Peyer's patch (tissue), 4 donors: ENCODE measurements around the gene ZNF609. TPM values are rescaled to one million over a fixed set of nuclear protein-coding genes. Genes with fewer than 3 reads are reported as not detected.
"Not testable (repeated sequence)": the region's sequence is repeated elsewhere in the genome, so short reads cannot be mapped to it uniquely, and the experiment has no call there.

Experiments
- DNase-seq, 3 donors: peaks; one replicate each; pipeline ENCODE4 v3.0.0-alpha.2; 2017 to 2019
- H3K27ac ChIP-seq, 4 donors: fragments of 200-600 bp; sonication (generic); one replicate each; pipeline ENCODE4 v1.5.1; 2016 to 2019
- H3K27me3 ChIP-seq, 2 donors: fragments of 200-600 bp; sonication (generic); one replicate each; pipeline ENCODE4 v1.5.1; 2019
- H3K36me3 ChIP-seq, 3 donors: fragments of 200-600 bp; sonication (generic); one replicate each; pipeline ENCODE4 v1.5.1; 2016 to 2019
- H3K4me1 ChIP-seq, 4 donors: fragments of 200-600 bp; sonication (generic); one replicate each; pipeline ENCODE4 v1.5.1; 2016 to 2019
- H3K4me3 ChIP-seq, 4 donors: fragments of 200-600 bp; sonication (generic); 1 replicate in 3 of 4; 2 replicates in 1 of 4; pipeline ENCODE4 v1.5.1; 2016 to 2019; ENCODE audit warnings: mild to moderate bottlenecking in 1 of 4
- H3K9me3 ChIP-seq, 4 donors: fragments of 200-600 bp; sonication (generic); one replicate each; pipeline ENCODE4 v1.5.1; 2016 to 2019; ENCODE audit warnings: mild to moderate bottlenecking in 1 of 4
- POLR2A ChIP-seq, 2 donors: fragments of 450-650 bp; IDR thresholded peaks; one replicate each; pipeline ENCODE4 v1.5.1; 2017; ENCODE audit warnings: antibody characterized with exemption in 2 of 2, mild to moderate bottlenecking in 2 of 2, moderate library complexity in 2 of 2
- total RNA-seq, 4 donors: library from RNA; depleted of rRNA; stranded (reverse); fragments of >200 nt; gene quantifications; one replicate each; pipeline ENCODE4 v1.1.0, GENCODE V29; 2016
- TF ChIP-seq, protein P1 (sequence below), 6 experiments: fragments of 450-650 bp in 4 of 6; fragments of 200-600 bp in 2 of 6; sonication (generic) in 1 of 6; IDR thresholded peaks; one replicate each; pipeline ENCODE4 v1.5.1; 2017 to 2019; ENCODE audit warnings: antibody characterized with exemption in 6 of 6, mild to moderate bottlenecking in 3 of 6, moderate library complexity in 1 of 6

ZNF609 gene
- total RNA-seq, 4 donors from 2014 or later, result 22.1 to 57.8 (median 36.0) TPM

DNA sequence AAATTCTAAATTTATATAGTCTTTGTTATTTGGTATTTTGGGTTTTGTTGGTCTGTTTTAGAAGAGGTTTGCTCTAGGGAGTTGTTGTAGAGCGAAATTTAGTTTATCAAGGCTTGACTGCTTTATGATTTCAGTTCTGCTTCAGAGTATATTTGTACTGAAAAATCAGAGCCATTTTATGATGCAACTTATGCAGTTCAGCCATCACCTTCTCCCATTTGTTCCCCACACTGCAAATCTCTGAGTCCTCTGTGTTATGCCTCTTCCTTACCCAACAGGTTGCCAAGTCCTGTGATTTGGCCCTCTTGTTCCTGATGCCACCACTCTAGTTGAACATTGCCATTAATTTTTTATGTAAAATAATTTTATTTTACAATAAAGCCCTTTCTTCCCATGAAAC is 140.4 kb downstream of the ZNF609 start:
- no peaks in the 10 kb centered on the region for H3K27me3 ChIP-seq
- TF ChIP-seq POLR2A (IDR thresholded peaks at IDR 0.05), result no peak
- TF ChIP-seq, protein P1, sequence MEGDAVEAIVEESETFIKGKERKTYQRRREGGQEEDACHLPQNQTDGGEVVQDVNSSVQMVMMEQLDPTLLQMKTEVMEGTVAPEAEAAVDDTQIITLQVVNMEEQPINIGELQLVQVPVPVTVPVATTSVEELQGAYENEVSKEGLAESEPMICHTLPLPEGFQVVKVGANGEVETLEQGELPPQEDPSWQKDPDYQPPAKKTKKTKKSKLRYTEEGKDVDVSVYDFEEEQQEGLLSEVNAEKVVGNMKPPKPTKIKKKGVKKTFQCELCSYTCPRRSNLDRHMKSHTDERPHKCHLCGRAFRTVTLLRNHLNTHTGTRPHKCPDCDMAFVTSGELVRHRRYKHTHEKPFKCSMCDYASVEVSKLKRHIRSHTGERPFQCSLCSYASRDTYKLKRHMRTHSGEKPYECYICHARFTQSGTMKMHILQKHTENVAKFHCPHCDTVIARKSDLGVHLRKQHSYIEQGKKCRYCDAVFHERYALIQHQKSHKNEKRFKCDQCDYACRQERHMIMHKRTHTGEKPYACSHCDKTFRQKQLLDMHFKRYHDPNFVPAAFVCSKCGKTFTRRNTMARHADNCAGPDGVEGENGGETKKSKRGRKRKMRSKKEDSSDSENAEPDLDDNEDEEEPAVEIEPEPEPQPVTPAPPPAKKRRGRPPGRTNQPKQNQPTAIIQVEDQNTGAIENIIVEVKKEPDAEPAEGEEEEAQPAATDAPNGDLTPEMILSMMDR (IDR thresholded peaks at IDR 0.05), result no peak
- DNase-seq, result no peak
- peaks cover 0 to 13% (median 0%) of the 10 kb centered on the region in 4 donors for H3K4me1 ChIP-seq
- no peak overlapping the region for H3K4me3 ChIP-seq
- H3K27ac ChIP-seq, result no peak overlapping the region
- no peaks in the 10 kb centered on the region for H3K9me3 ChIP-seq
- no peaks in the 10 kb centered on the region for H3K36me3 ChIP-seq

DNA sequence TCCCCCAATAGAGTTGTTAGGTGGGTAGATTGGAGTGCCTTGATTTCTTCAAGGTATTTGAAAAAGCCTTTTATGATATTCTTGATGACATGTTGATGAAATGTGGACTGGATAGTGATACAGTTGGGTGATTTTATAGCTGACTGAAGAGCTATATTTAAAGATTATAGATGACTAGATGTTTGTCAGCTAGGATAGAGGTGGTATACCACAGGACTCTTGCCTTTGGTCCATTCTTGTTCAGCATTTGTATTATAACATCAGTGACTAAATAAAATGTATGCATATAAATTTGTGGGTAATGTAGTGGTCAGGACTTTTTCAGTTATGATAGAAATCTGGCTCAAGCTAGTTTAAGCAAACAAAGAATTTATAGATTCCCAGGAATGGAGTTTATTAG is 143.9 kb downstream of the ZNF609 start:
- Histone ChIP-seq H3K9me3 (no peaks in the 10 kb centered on the region), H3K4me1 (peaks cover 0 to 6% (median 0%) of the 10 kb centered on the region in 4 donors), H3K4me3 (no peak overlapping the region), H3K27me3 (no peaks in the 10 kb centered on the region), H3K36me3 (no peaks in the 10 kb centered on the region), H3K27ac (no peak overlapping the region)
- TF ChIP-seq POLR2A (IDR thresholded peaks at IDR 0.05), result no peak
- TF ChIP-seq, protein P1 (IDR thresholded peaks at IDR 0.05), result no peak
- DNase-seq, result no peak

GRCh38 chr15:64607416-64607815 is 147.0 kb downstream of the ZNF609 start:
- H3K27me3 ChIP-seq, DNase-seq, H3K36me3 ChIP-seq, H3K9me3 ChIP-seq, H3K4me3 ChIP-seq, H3K4me1 ChIP-seq, H3K27ac ChIP-seq: not testable (repeated sequence)

- no peaks in the 10 kb centered on the region for H3K4me1 ChIP-seq
Observed at GRCh38 chr15:64610257-64610919, 150.0 kb downstream of the ZNF609 start.

GRCh38 chr15:64611085-64611725 is 150.8 kb downstream of the ZNF609 start:
- Histone ChIP-seq H3K4me1 (no peaks in the 10 kb centered on the region), H3K27ac (no peak overlapping the region), H3K9me3 (no peaks in the 10 kb centered on the region), H3K4me3 (no peak overlapping the region), H3K36me3 (no peaks in the 10 kb centered on the region), H3K27me3 (no peaks in the 10 kb centered on the region)
- DNase-seq, result no peak
- TF ChIP-seq POLR2A (IDR thresholded peaks at IDR 0.05), result no peak
- TF ChIP-seq, protein P1 (IDR thresholded peaks at IDR 0.05), result no peak

More at GRCh38 chr15:64610257-64610919, 150.0 kb downstream of the ZNF609 start:
- TF ChIP-seq, protein P1 (IDR thresholded peaks at IDR 0.05), result no peak
- no peak for TF ChIP-seq POLR2A (IDR thresholded peaks at IDR 0.05)
- no peaks in the 10 kb centered on the region for H3K27me3 ChIP-seq
- H3K4me3 ChIP-seq, result no peak overlapping the region
- no peak for DNase-seq
- H3K36me3 ChIP-seq, result no peaks in the 10 kb centered on the region
- no peaks in the 10 kb centered on the region for H3K9me3 ChIP-seq
- no peak overlapping the region for H3K27ac ChIP-seq

DNA sequence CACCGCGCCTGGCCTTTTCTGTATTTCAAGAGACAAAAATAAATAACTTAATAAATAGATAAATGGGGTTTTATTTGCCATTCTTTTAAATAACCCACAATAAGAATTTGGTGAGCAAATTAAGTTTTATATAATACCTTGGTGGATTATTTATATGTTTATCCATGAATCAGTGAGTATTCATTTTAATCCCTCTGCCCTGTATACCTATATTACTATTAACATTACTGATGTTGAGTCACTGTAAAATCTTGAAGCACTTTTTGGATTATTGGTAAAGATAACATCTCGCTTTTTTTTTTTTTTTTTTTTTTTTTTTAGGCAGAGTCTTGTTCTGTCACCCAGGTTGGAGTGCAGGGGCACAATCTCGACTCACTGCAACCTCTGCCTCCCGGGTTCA is 154.1 kb downstream of the ZNF609 start:
- H3K27me3 ChIP-seq, result no peaks in the 10 kb centered on the region
- H3K9me3 ChIP-seq, result no peaks in the 10 kb centered on the region
- DNase-seq, result no peak
- TF ChIP-seq, protein P1 (IDR thresholded peaks at IDR 0.05), result no peak
- TF ChIP-seq POLR2A (IDR thresholded peaks at IDR 0.05), result no peak
- H3K4me1 ChIP-seq, result peaks cover 0 to 3% (median 0%) of the 10 kb centered on the region in 4 donors
- no peak overlapping the region for H3K4me3 ChIP-seq
- no peak overlapping the region for H3K27ac ChIP-seq
- no peaks in the 10 kb centered on the region for H3K36me3 ChIP-seq
